ENCODE results near the gene OMA1.
"Not testable (repeated sequence)": the region's sequence is repeated elsewhere in the genome, so short reads cannot be mapped to it uniquely, and the experiment has no call there.

OMA1 gene

DNA sequence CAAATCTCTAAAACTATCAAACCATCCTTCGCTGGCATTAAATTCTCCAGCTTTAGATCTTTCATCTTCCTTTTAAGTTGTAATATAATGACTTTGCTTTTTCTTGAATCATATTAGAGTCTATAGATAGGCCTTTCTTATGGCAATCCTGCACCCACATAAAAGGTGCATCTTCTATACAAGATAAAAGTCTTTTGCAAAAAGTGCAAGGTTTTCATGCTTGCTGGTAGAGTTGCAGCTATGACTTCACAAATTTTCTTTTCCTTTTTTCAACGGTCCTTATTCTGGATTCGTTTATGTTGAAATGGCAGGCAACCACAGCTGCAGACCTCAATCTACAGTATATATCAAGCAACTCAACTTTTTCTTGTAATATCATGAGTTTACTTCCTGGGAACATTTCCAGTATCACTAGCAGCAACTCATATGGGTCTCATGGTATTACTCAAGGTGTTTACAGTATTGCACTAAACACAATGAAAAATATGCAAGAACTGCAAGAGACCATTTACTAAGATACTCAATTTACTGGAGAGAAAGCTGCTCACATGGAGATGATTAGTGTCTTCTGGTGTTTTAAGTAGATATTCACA, 22.1 kb downstream of the OMA1 start:
- DNase-seq = peak; percentile 20

DNA sequence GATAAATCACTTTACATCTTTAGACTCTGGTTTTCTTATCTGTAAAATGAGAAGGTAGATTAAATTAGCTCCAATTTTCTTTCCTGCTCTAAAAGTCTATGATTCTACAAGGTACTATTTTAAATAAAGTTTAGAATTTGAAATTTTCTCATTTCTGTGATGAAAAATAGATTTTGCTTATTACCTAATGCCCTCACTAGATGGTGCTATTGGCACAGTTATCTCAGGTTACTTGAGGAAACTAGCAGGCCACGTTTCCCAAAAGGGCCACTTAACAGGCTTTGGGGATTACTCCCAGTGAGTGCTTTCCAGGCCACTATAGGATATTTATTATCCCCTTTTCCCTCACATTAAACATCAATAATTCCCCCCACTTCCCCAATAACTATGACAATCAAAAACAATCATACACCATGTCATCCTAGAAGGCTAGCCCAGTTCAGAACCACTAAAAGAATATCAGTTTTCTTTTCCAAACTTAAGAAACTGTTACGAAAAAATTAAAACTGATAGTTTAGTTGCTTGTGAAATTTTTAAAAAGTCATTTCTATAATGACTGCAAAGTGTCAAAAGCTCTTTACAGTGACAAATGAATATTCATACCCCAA, 30.6 kb downstream of the OMA1 start:
- peak; percentile 64 for DNase-seq

DNA sequence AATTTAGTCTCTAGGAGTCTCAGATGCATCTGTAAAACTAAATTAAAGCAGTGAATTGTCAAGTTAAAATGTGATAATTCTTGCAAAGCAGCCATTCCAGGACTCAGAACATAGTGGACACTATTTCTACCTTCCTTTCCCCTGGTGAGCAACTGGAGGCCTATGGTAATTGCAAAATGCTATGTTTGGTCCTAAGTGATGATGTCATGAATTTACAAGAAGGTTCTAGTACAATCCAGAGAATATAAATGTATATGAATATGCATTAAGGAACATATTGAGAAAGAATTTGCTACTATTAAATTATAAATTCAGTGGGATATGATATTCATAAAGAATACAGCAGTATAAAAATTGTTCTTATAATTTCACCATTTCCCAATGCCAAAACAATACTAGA, 32.6 kb downstream of the OMA1 start:
- no peak for DNase-seq

- no peak for DNase-seq
Measured at GRCh38 chr1:58508629-58509028, 37.9 kb downstream of the OMA1 start.

DNA sequence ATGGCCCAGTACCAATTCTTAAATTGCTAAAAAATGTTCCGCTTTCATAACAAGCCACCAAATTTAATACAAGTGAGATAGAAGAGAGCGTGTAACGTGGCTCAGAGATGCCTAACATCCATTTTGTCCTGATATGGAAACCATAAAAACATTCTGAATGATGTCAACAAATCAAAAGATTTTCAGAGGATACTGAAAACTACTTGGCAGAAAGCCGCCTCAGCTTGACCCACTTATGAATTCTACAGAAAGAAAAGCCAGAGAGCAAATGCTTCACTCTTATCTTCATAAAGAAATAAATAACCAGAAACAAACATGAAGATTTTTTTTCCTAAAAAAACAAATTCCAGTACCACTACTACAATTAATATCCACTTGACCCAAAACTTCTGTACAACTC, 41.2 kb downstream of the OMA1 start:
- no peak for DNase-seq

DNA sequence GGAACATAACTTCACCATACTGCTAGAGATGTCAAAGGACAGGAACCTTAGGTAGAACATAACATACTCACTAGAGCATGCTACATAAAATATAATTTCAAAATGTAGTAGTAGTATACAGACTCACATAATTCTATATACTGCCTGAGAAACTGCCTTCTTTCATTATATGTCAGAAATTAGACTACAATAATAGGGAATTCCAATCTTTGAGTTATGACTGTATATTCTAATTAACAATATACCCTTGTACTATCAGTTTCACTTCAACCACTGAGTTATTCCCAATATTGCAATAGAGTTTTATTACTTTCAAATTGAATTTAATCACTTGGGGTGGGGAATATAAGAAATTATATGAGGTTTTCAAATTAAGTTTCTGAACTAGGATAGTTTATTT, 44.0 kb downstream of the OMA1 start:
- DNase-seq = no peak

DNA sequence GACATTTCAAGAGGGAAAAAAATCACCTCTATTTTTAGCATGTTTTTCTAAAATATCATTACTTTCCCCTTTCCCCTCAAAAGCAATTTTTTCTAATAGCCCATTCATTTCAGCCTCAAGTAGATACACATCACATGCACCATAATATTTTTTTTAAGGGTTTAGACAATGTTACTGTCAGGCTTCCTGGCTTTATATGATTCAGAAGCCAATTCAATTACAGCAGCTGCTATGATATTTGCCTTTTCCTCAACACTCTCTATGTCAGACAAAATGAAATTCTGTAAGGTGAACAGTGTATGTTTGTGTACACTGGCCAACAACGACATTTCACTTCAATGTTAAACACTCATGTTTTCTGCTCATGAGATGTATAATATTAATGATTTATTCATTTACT, 46.5 kb downstream of the OMA1 start:
- no peak for DNase-seq

GRCh38 chr1:58497499-58497898, 49.0 kb downstream of the OMA1 start:
- DNase-seq = no peak

GRCh38 chr1:58496042-58496441, 50.5 kb downstream of the OMA1 start:
- DNase-seq = no peak

- not testable (repeated sequence) for DNase-seq
Measured at GRCh38 chr1:58488914-58489313, 57.6 kb downstream of the OMA1 start.

GRCh38 chr1:58487002-58487401, 59.5 kb downstream of the OMA1 start:
- no peak for DNase-seq

DNA sequence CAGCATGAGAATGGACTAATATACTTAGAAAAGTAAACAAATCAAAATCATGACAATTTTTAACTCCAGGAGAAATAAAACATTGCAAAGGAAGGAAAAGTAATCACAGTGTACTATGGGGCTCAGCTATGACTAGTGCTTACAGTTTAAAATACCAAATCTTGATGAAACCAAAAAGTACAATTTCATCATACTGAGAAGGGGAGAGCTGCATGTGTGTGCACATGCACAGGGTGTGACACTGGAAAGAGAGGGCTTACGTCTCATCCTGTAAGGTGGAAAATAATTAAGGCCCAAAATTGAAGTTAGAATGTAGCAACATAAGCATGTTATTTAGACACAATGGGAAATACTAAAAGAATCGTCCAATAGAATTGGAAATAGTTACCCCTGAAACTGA, 64.6 kb downstream of the OMA1 start:
- no peak for DNase-seq

- no peak for DNase-seq
Measured at GRCh38 chr1:58480191-58480590, 66.3 kb downstream of the OMA1 start.

DNA sequence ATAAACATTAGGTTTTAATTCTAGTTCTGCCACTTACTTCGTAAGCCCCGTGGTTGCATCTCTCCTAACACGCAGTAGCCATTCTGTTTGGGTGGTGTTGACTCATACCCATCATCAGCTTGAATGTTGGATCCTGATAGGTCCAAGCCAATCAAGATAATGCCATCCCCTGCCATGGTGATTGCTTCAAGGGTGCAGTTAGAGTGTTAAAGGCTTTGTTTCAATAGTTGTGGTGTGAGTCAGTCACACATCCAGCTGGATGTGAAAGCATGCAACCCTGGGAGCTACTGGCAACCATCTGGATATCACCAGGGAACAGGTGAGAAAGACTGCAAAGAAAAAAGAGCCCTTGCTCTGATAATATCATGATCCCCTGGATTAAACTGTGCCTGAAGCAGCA, 69.1 kb downstream of the OMA1 start:
- DNase-seq = peak; percentile 6

GRCh38 chr1:58476179-58476578, 70.3 kb downstream of the OMA1 start:
- no peak for DNase-seq

GRCh38 chr1:58469476-58469875, 77.0 kb downstream of the OMA1 start:
- DNase-seq = no peak

DNA sequence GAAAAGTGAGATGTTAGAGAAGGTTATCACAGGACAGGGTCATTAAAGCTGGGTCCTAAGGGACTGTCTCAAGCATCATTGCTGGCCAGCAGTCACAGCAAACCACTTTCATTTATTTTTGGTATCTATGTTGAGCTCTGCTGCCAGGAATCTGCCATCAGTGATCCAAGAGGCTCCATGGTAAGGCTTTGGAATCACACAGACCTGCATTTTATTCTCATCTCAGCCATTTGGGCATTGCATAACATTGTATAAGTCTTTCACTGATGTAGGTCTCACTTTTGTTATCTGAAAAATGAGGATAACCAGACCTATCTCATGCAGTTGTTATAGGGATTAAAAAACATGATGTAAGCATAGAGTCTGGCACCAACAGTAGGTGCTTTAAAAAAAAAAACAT, 77.5 kb downstream of the OMA1 start:
- no peak for DNase-seq

GRCh38 chr1:58468612-58469011, 77.9 kb downstream of the OMA1 start:
- no peak for DNase-seq

GRCh38 chr1:58466630-58467241, 79.8 kb downstream of the OMA1 start:
- DNase-seq = no peak

- DNase-seq = no peak
Measured at GRCh38 chr1:58465825-58466629, 80.5 kb downstream of the OMA1 start.

DNA sequence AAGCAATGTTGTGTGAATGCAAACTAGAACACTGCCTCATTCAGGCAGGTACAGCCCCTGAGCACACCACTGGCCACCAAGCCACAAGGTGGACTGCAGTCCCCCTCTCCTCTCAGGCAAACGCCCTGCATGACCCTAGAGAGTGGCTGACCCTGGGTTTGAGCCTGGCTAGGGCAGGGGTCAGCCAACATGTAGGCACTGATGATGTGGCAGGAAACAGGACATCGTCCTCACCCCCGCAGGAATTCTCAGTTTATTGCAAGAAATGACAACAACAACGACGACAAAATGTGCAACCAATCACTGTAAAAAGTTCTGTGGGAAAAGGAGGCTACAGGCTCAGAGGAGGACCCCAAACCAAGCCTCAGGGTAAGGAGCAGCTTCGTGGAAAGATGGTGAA, 81.3 kb downstream of the OMA1 start:
- no peak for DNase-seq

GRCh38 chr1:58460469-58460868, 86.1 kb downstream of the OMA1 start:
- DNase-seq = no peak

DNA sequence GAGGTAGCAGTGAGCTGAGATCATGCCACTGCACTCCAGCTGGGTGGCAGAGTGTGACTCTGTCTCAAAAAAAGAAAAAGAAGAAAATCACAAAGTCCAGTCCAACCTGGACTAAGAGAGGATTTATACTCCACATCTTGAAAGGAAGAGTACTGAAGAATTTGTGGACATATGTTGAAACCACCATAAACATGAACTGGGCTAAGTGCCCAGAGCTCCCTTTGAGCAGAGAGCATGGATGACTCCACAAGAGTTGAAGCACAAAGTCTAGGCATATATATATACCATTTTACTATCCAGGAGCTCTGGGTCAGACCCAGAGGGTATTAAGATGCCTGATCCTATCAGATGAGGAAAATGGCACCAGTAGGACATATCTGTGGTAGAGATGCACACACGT, 86.6 kb downstream of the OMA1 start:
- no peak for DNase-seq

DNA sequence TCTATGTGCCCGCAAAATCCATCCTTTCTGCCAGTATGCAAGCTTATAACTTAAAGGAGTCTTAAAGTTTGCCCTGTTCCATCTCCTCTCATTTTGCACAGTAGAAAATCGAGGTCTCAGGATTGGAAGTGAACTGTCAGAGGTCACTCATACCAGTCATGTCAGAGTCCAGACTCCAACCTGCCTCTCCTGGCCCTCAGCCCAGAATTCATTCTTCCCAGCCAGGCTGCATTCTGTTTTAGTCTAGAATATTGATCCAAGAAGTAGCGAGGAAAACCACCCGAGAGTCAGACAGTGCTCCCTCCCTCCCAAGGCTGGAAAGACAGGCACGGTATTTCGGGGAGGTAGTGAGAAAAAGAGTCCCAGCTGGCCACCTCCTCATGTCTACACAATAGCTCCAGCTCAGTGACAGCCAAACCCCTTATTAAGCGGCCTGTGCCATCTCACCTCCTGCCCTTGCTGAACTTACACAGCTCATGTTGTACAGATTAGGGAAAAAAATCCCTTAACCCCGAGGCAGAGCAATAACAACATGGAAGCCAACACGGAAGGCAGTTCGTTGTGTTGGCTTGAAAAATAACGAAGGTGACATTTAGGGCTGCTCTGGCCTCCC, 89.4 kb downstream of the OMA1 start:
- DNase-seq = no peak

Data from HCEC 1CT (cell line).